ENCODE data around the gene UBAP1L. TPM values are rescaled to one million over a fixed set of nuclear protein-coding genes. Genes with fewer than 3 reads are reported as not detected.
"Not testable (repeated sequence)": the region's sequence is repeated elsewhere in the genome, so short reads cannot be mapped to it uniquely, and the experiment has no call there.

UBAP1L gene
- total RNA-seq, 1 experiment from 2014 or later, result 3.0 TPM

- no CpG with 5 or more reads among the region's 7 CpGs for WGBS (ENCODE audit: extremely low coverage, insufficient read length, low lambda C conversion rate)
Measured at GRCh38 chr15:65100442-65100841, 14.6 kb downstream of the UBAP1L start.

GRCh38 chr15:65099801-65100200 lies 15.2 kb downstream of the UBAP1L start:
- H3K27ac Mint-ChIP-seq; H3K9me3 ChIP-seq (ENCODE audit: control insufficient read depth, low read depth, low read length); H3K4me3 Mint-ChIP-seq; H3K79me2 ChIP-seq (ENCODE audit: insufficient read depth, low read length); H3K4me1 ChIP-seq (ENCODE audit: insufficient read depth, low read length); H2BK120ac ChIP-seq (ENCODE audit: low read depth, low read length, poor library complexity, severe bottlenecking); H3K9me3 Mint-ChIP-seq; H3K79me1 ChIP-seq (ENCODE audit: insufficient read depth, low read depth, low read length, poor library complexity, severe bottlenecking); H3K27ac ChIP-seq (ENCODE audit: insufficient read length, low read depth, low read length); H3K4ac ChIP-seq (ENCODE audit: low read depth, low read length); H2BK12ac ChIP-seq (ENCODE audit: insufficient read length, low read depth, low read length); H2BK15ac ChIP-seq (ENCODE audit: low read depth, low read length); H3K56ac ChIP-seq (ENCODE audit: insufficient read length, low read depth, low read length); H2BK5ac ChIP-seq (ENCODE audit: insufficient read length, low read length); H3K4me1 Mint-ChIP-seq; H4K5ac ChIP-seq (ENCODE audit: insufficient read length, low read depth, low read length); H2AFZ ChIP-seq (ENCODE audit: low read length); H3K9ac ChIP-seq (ENCODE audit: extremely low read depth, insufficient read length, low read length); H3K14ac ChIP-seq (ENCODE audit: insufficient read depth, low read length); H3K23me2 ChIP-seq (ENCODE audit: insufficient read length, low read depth, low read length, poor library complexity, severe bottlenecking); H4K20me1 ChIP-seq (ENCODE audit: control insufficient read depth, insufficient read depth, insufficient read length); H3K18ac ChIP-seq (ENCODE audit: insufficient read length, low read depth, low read length); H2BK20ac ChIP-seq (ENCODE audit: low read depth, low read length, poor library complexity, severe bottlenecking); H3K27me3 ChIP-seq (ENCODE audit: insufficient read depth, low read length); H3K4me2 ChIP-seq (ENCODE audit: insufficient read depth, insufficient read length, low read length); H3K27me3 Mint-ChIP-seq (ENCODE audit: low read depth); H3K23ac ChIP-seq (ENCODE audit: insufficient read length, low read depth, low read length); H2AK5ac ChIP-seq (ENCODE audit: insufficient read length, low read length); H4K91ac ChIP-seq (ENCODE audit: insufficient read length, low read depth, low read length); DNase-seq; H4K8ac ChIP-seq (replicated peaks; ENCODE audit: insufficient read length, low read depth, low read length); H3T11ph ChIP-seq (ENCODE audit: low read length): not testable (repeated sequence)
- peaks cover 0 to 18% (median 8%) of the 10 kb centered on the region in 3 experiments; a peak in 6 of 7 replicates for H3K36me3 Mint-ChIP-seq (ENCODE audit: insufficient read depth in 1 of 3, low read depth in 3 of 3)
- WGBS (ENCODE audit: extremely low coverage, insufficient read length, low lambda C conversion rate), result no CpG with 5 or more reads among the region's 10 CpGs

More at GRCh38 chr15:65100442-65100841, 14.6 kb downstream of the UBAP1L start:
- no peaks in the 10 kb centered on the region for H3K9me3 ChIP-seq (ENCODE audit: control insufficient read depth, low read depth, low read length)
- no peak overlapping the region for H3K27ac ChIP-seq (ENCODE audit: insufficient read length, low read depth, low read length)
- H2BK5ac ChIP-seq (ENCODE audit: insufficient read length, low read length), result no peak overlapping the region
- H3K56ac ChIP-seq (ENCODE audit: insufficient read length, low read depth, low read length), result no peak overlapping the region
- no peak for DNase-seq
- H4K20me1 ChIP-seq (ENCODE audit: control insufficient read depth, insufficient read depth, insufficient read length), result no peaks in the 10 kb centered on the region
- Mint-ChIP-seq H3K27ac (no peak overlapping the region), H3K27me3 (ENCODE audit: low read depth) (no peaks in the 10 kb centered on the region), H3K4me1 (peaks cover 4% of the 10 kb centered on the region in 2 experiments; a peak in 3 of 4 replicates), H3K9me3 (no peaks in the 10 kb centered on the region), H3K4me3 (no peak overlapping the region), H3K36me3 (ENCODE audit: insufficient read depth in 1 of 3, low read depth in 3 of 3) (peaks cover 3 to 18% (median 8%) of the 10 kb centered on the region in 3 experiments; a peak in 6 of 7 replicates)
- no peak overlapping the region for H3K4ac ChIP-seq (ENCODE audit: low read depth, low read length)
- no peak overlapping the region for H4K5ac ChIP-seq (ENCODE audit: insufficient read length, low read depth, low read length)
- H3K79me1 ChIP-seq (ENCODE audit: insufficient read depth, low read depth, low read length, poor library complexity, severe bottlenecking), result no peaks in the 10 kb centered on the region
- H3K4me2 ChIP-seq (ENCODE audit: insufficient read depth, insufficient read length, low read length), result no peak overlapping the region
- no peaks in the 10 kb centered on the region for H3K4me1 ChIP-seq (ENCODE audit: insufficient read depth, low read length)
- no peak overlapping the region for H2BK120ac ChIP-seq (ENCODE audit: low read depth, low read length, poor library complexity, severe bottlenecking)
- H3K23ac ChIP-seq (ENCODE audit: insufficient read length, low read depth, low read length), result no peak overlapping the region
- H2BK20ac ChIP-seq (ENCODE audit: low read depth, low read length, poor library complexity, severe bottlenecking), result no peak overlapping the region
- no peak overlapping the region for H4K8ac ChIP-seq (replicated peaks; ENCODE audit: insufficient read length, low read depth, low read length)
- H3K27me3 ChIP-seq (ENCODE audit: insufficient read depth, low read length), result no peaks in the 10 kb centered on the region
- no peak overlapping the region for H3K18ac ChIP-seq (ENCODE audit: insufficient read length, low read depth, low read length)
- H3K23me2 ChIP-seq (ENCODE audit: insufficient read length, low read depth, low read length, poor library complexity, severe bottlenecking), result peaks cover 3% of the 10 kb centered on the region
- H3T11ph ChIP-seq (ENCODE audit: low read length), result no peak overlapping the region
- H3K79me2 ChIP-seq (ENCODE audit: insufficient read depth, low read length), result no peaks in the 10 kb centered on the region
- no peak for TF ChIP-seq CTCF (conservative IDR thresholded peaks at IDR 0.05)
- no peak overlapping the region for H4K91ac ChIP-seq (ENCODE audit: insufficient read length, low read depth, low read length)
- no peak overlapping the region for H3K9ac ChIP-seq (ENCODE audit: extremely low read depth, insufficient read length, low read length)
- no peak overlapping the region for H2BK12ac ChIP-seq (ENCODE audit: insufficient read length, low read depth, low read length)
- no peak overlapping the region for H2BK15ac ChIP-seq (ENCODE audit: low read depth, low read length)
- H3K14ac ChIP-seq (ENCODE audit: insufficient read depth, low read length), result no peak overlapping the region
- no peak overlapping the region for H2AFZ ChIP-seq (ENCODE audit: low read length)
- H2AK5ac ChIP-seq (ENCODE audit: insufficient read length, low read length), result no peak overlapping the region

All from H9 (cell line).